ENCODE results near the gene SCYGR1. TPM values are rescaled to one million over a fixed set of nuclear protein-coding genes. Genes with fewer than 3 reads are reported as not detected.

The SCYGR1 gene
- total and polyA plus RNA-seq, 2 of the 13 experiments (the other 11 are each of a cell fraction or from before 2014, with no cell fraction given), result not detected

GRCh38 chr2:227414846-227415245 is 27.1 kb upstream of the SCYGR1 start:
- Histone ChIP-seq H3K4me2 (ENCODE audit: low read depth, low read length) (no peak overlapping the region), H3K4me1 (ENCODE audit: insufficient read depth, low read length) (peaks cover 35% of the 10 kb centered on the region), H3K4me3 (replicated peaks in 1 of 3; ENCODE audit: insufficient read depth in 1 of 3, low read depth in 2 of 3, low read length in 3 of 3) (no peak overlapping the region), H3K36me3 (replicated peaks in 1 of 2; ENCODE audit: control insufficient read depth in 1 of 2, insufficient read depth in 2 of 2, low read length in 2 of 2) (no peaks in the 10 kb centered on the region), H3K79me2 (ENCODE audit: insufficient read depth, low read length) (no peaks in the 10 kb centered on the region), H3K27ac (ENCODE audit: extremely low read length, insufficient read depth, low read length) (no peak overlapping the region), H3K9me3 (ENCODE audit: low read length) (no peaks in the 10 kb centered on the region), H3K27me3 (ENCODE audit: control insufficient read depth in 1 of 2, insufficient read depth in 2 of 2, low read length in 2 of 2) (no peaks in the 10 kb centered on the region), H3K9ac (ENCODE audit: insufficient read depth, low read depth, low read length) (no peak overlapping the region), H4K20me1 (ENCODE audit: insufficient read depth, low read length) (no peaks in the 10 kb centered on the region), H2AFZ (ENCODE audit: low read length) (no peak overlapping the region)
- intact Hi-C loops (cut with micrococcal nuclease; ENCODE audit: unreplicated experiment), result no loop called here
- POLR2A ChIA-PET, result interaction anchor here (1.1 to 1.5 kb wide), 2 partner anchors 9 to 52 kb away, joined by 4 to 8 read pairs; no protein-coding TSS in a partner anchor
- in situ Hi-C loops (cut with HindIII; ENCODE audit: extremely low pct_ligation_motif_present, low pct_unique_long_range_greater_than_20kb), result no loop called here
- DNase-seq (ENCODE audit: low spot score) (peak; percentile 83), FAIRE-seq (peak; percentile 43), ATAC-seq (peak; percentile 87)
- BruUV-seq (replicated peaks), result no TSS peak
- 62% methylated on average over 3 of the region's 3 CpGs for WGBS (ENCODE audit: low lambda C conversion rate)
- CTCF ChIA-PET (ENCODE audit: low intra/inter-chr PET ratio, low total read pairs), result no interaction called here
- TF ChIP-seq TMF1 (CRISPR knock-in tag; IDR thresholded peaks at IDR 0.05; ENCODE audit: low read depth), result no peak
- TF ChIP-seq LCORL (IDR thresholded peaks at IDR 0.05), result peak; percentile 46; the same call in 1 of the 2 replicates
- TF ChIP-seq LCORL (CRISPR knock-in tag; IDR thresholded peaks at IDR 0.05), result no peak
- TF ChIP-seq, protein P1, sequence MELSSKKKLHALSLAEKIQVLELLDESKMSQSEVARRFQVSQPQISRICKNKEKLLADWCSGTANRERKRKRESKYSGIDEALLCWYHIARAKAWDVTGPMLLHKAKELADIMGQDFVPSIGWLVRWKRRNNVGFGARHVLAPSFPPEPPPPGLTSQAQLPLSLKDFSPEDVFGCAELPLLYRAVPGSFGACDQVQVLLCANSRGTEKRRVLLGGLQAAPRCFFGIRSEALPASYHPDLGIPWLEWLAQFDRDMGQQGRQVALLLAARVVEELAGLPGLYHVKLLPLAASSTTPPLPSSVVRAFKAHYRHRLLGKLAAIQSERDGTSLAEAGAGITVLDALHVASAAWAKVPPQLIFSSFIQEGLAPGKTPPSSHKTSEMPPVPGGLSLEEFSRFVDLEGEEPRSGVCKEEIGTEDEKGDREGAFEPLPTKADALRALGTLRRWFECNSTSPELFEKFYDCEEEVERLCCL (CRISPR knock-in tag; IDR thresholded peaks at IDR 0.05; ENCODE audit: borderline replicate concordance), result no peak
- TF ChIP-seq ARID5B (CRISPR knock-in tag; IDR thresholded peaks at IDR 0.05), result peak; percentile 41; the same call in 1 of the 2 replicates
- TF ChIP-seq STAT6 (CRISPR knock-in tag; IDR thresholded peaks at IDR 0.05; ENCODE audit: borderline replicate concordance), result no peak
- TF ChIP-seq, protein P2, sequence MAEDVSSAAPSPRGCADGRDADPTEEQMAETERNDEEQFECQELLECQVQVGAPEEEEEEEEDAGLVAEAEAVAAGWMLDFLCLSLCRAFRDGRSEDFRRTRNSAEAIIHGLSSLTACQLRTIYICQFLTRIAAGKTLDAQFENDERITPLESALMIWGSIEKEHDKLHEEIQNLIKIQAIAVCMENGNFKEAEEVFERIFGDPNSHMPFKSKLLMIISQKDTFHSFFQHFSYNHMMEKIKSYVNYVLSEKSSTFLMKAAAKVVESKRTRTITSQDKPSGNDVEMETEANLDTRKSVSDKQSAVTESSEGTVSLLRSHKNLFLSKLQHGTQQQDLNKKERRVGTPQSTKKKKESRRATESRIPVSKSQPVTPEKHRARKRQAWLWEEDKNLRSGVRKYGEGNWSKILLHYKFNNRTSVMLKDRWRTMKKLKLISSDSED (CRISPR knock-in tag; IDR thresholded peaks at IDR 0.05), result no peak
- TF ChIP-seq FOSL2 (CRISPR knock-in tag; IDR thresholded peaks at IDR 0.05), result peak; percentile 88
- TF ChIP-seq, protein P3, sequence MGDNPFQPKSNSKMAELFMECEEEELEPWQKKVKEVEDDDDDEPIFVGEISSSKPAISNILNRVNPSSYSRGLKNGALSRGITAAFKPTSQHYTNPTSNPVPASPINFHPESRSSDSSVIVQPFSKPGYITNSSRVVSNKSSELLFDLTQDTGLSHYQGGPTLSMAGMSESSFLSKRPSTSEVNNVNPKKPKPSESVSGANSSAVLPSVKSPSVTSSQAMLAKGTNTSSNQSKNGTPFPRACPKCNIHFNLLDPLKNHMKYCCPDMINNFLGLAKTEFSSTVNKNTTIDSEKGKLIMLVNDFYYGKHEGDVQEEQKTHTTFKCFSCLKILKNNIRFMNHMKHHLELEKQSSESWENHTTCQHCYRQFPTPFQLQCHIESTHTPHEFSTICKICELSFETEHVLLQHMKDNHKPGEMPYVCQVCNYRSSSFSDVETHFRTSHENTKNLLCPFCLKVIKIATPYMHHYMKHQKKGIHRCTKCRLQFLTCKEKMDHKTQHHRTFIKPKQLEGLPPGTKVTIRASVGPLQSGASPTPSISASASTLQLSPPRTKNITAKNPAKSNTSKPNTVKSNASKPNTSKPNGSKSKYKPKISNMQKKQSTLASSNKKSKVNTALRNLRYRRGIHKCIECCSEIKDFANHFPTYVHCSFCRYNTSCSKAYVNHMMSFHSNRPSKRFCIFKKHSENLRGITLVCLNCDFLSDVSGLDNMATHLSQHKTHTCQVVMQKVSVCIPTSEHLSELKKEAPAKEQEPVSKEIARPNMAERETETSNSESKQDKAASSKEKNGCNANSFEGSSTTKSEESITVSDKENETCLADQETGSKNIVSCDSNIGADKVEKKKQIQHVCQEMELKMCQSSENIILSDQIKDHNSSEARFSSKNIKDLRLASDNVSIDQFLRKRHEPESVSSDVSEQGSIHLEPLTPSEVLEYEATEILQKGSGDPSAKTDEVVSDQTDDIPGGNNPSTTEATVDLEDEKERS (CRISPR knock-in tag; IDR thresholded peaks at IDR 0.05), result no peak
- TF ChIP-seq, protein P4, sequence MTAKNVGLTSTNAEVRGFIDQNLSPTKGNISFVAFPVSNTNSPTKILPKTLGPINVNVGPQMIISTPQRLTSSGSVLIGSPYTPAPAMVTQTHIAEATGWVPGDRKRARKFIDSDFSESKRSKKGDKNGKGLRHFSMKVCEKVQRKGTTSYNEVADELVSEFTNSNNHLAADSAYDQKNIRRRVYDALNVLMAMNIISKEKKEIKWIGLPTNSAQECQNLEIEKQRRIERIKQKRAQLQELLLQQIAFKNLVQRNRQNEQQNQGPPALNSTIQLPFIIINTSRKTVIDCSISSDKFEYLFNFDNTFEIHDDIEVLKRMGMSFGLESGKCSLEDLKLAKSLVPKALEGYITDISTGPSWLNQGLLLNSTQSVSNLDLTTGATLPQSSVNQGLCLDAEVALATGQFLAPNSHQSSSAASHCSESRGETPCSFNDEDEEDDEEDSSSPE (CRISPR knock-in tag; IDR thresholded peaks at IDR 0.05), result no peak

Data from HepG2 (cell line).